ENCODE measurements around the gene KRTAP4-11.
"Not testable (repeated sequence)": the region's sequence is repeated elsewhere in the genome, so short reads cannot be mapped to it uniquely, and the experiment has no call there.

The KRTAP4-11 gene

GRCh38 chr17:41103896-41104295 is 14.3 kb downstream of the KRTAP4-11 start:
- TF ChIP-seq CTCF (IDR thresholded peaks at IDR 0.05; ENCODE audit: low read depth, low read length, poor library complexity, severe bottlenecking): no peak
- no peak for TF ChIP-seq EZH2phosphoT487 (IDR thresholded peaks at IDR 0.05; ENCODE audit: borderline replicate concordance, low read length)
- H3K27ac ChIP-seq (ENCODE audit: low read depth, low read length): no peak overlapping the region
- H3K9me3 ChIP-seq (ENCODE audit: control insufficient read depth, insufficient read depth, low read length): peaks cover 6% of the 10 kb centered on the region
- no peaks in the 10 kb centered on the region for H3K79me2 ChIP-seq (ENCODE audit: control insufficient read depth, low read length)
- no peaks in the 10 kb centered on the region for H3F3A ChIP-seq (ENCODE audit: control insufficient read depth, insufficient read depth)
- H3K4me2 ChIP-seq (ENCODE audit: low read length): no peak overlapping the region
- H3K36me3 ChIP-seq (ENCODE audit: control insufficient read depth, low read length): no peaks in the 10 kb centered on the region
- H3K4me1 ChIP-seq (ENCODE audit: control insufficient read depth, low read length): peaks cover 20% of the 10 kb centered on the region
- no peaks in the 10 kb centered on the region for H3K9me2 ChIP-seq (replicated peaks; ENCODE audit: control insufficient read depth, low read length)
- no peaks in the 10 kb centered on the region for H3K27me3 ChIP-seq (ENCODE audit: control insufficient read depth, low read length)
- no peaks in the 10 kb centered on the region for H4K20me1 ChIP-seq (ENCODE audit: control insufficient read depth, insufficient read depth, low read depth, low read length)
- no peak overlapping the region for H3K4me3 ChIP-seq (ENCODE audit: low read length)

DNA sequence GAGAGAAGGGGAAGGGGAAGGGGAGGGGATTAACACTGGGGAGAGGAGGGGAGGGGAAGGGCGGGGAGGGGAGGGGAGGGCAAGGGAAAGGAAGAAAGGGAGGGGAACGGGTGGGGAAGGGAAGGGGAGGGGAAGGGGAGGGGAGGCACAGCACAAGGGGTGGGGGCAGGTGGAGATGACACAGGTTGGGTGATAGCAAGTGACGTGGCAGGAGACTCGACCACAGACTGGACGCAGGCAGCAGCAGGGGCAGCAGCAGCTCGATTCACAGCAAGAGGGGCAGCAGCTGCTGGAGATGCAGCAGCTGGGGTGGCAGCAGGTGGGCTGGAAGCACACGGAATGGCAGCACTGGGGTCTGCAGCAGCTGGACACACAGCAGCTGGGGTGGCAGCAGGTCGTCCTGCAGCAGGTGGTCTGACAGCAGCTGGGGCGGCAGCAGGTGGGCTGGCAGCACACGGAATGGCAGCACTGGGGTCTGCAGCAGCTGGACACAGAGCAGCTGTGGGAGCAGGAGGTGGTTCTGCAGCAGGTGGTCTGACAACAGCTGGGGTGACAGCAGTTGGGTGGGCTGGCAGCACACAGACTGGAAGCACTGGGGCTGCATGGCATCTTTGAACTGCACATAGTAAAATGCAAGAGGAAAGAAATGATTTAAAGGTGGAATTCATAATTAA is 16.4 kb downstream of the KRTAP4-11 start, which contains the start of gene KRTAP4-16:
Gene KRTAP4-16, minus strand, starts transcription at position 624 of the 674 bp plus-strand sequence. Its CDS starts 0 bp downstream, at position 624.
- no peak within 1 kb of the TSS for H3K27ac ChIP-seq (ENCODE audit: low read depth, low read length)
- no peak within 1 kb of the TSS for H3K4me3 ChIP-seq (ENCODE audit: low read length)
- H3K79me2 ChIP-seq (ENCODE audit: control insufficient read depth, low read length): no peaks in the 10 kb centered on the region
- H3F3A ChIP-seq (ENCODE audit: control insufficient read depth, insufficient read depth): no peaks in the 10 kb centered on the region
- H3K36me3 ChIP-seq (ENCODE audit: control insufficient read depth, low read length): no peaks in the 10 kb centered on the region
- no peaks in the 10 kb centered on the region for H4K20me1 ChIP-seq (ENCODE audit: control insufficient read depth, insufficient read depth, low read depth, low read length)
- no peaks in the 10 kb centered on the region for H3K27me3 ChIP-seq (ENCODE audit: control insufficient read depth, low read length)
- H3K4me2 ChIP-seq (ENCODE audit: low read length): no peak within 1 kb of the TSS
- no peaks in the 10 kb centered on the region for H3K9me3 ChIP-seq (ENCODE audit: control insufficient read depth, insufficient read depth, low read length)
- H3K9me2 ChIP-seq (replicated peaks; ENCODE audit: control insufficient read depth, low read length): no peaks in the 10 kb centered on the region
- peaks cover 6% of the 10 kb centered on the region for H3K4me1 ChIP-seq (ENCODE audit: control insufficient read depth, low read length)
- TF ChIP-seq CTCF (IDR thresholded peaks at IDR 0.05; ENCODE audit: low read depth, low read length, poor library complexity, severe bottlenecking): no peak
- TF ChIP-seq EZH2phosphoT487 (IDR thresholded peaks at IDR 0.05; ENCODE audit: borderline replicate concordance, low read length): no peak

GRCh38 chr17:41099682-41100480 is 18.3 kb downstream of the KRTAP4-11 start:
- H3K4me3 ChIP-seq (ENCODE audit: low read length): not testable (repeated sequence)

GRCh38 chr17:41098481-41098880 is 19.7 kb downstream of the KRTAP4-11 start:
- no peak overlapping the region for H3K4me2 ChIP-seq (ENCODE audit: low read length)
- H3K79me2 ChIP-seq (ENCODE audit: control insufficient read depth, low read length): no peaks in the 10 kb centered on the region
- peaks cover 6% of the 10 kb centered on the region for H3K4me1 ChIP-seq (ENCODE audit: control insufficient read depth, low read length)
- no peaks in the 10 kb centered on the region for H3K9me2 ChIP-seq (replicated peaks; ENCODE audit: control insufficient read depth, low read length)
- peaks cover 10% of the 10 kb centered on the region; the same call in 1 of the 2 replicates for H3K9me3 ChIP-seq (ENCODE audit: control insufficient read depth, insufficient read depth, low read length)
- no peak overlapping the region for H3K27ac ChIP-seq (ENCODE audit: low read depth, low read length)
- H3F3A ChIP-seq (ENCODE audit: control insufficient read depth, insufficient read depth): no peaks in the 10 kb centered on the region
- no peaks in the 10 kb centered on the region for H4K20me1 ChIP-seq (ENCODE audit: control insufficient read depth, insufficient read depth, low read depth, low read length)
- H3K4me3 ChIP-seq (ENCODE audit: low read length): no peak overlapping the region
- TF ChIP-seq CTCF (IDR thresholded peaks at IDR 0.05; ENCODE audit: low read depth, low read length, poor library complexity, severe bottlenecking) (no peak), EZH2phosphoT487 (IDR thresholded peaks at IDR 0.05; ENCODE audit: borderline replicate concordance, low read length) (no peak)
- H3K36me3 ChIP-seq (ENCODE audit: control insufficient read depth, low read length): no peaks in the 10 kb centered on the region
- H3K27me3 ChIP-seq (ENCODE audit: control insufficient read depth, low read length): no peaks in the 10 kb centered on the region

More at GRCh38 chr17:41099682-41100480, 18.3 kb downstream of the KRTAP4-11 start:
- H3F3A ChIP-seq (ENCODE audit: control insufficient read depth, insufficient read depth); H3K4me1 ChIP-seq (ENCODE audit: control insufficient read depth, low read length); H4K20me1 ChIP-seq (ENCODE audit: control insufficient read depth, insufficient read depth, low read depth, low read length); H3K4me2 ChIP-seq (ENCODE audit: low read length); H3K9me3 ChIP-seq (ENCODE audit: control insufficient read depth, insufficient read depth, low read length); H3K27me3 ChIP-seq (ENCODE audit: control insufficient read depth, low read length); H3K27ac ChIP-seq (ENCODE audit: low read depth, low read length); H3K36me3 ChIP-seq (ENCODE audit: control insufficient read depth, low read length); H3K9me2 ChIP-seq (replicated peaks; ENCODE audit: control insufficient read depth, low read length); H3K79me2 ChIP-seq (ENCODE audit: control insufficient read depth, low read length): not testable (repeated sequence)

Measured in DOHH2 (cell line).